NCI-H526 treated with DMSO at 0.1 percent for 48 hours (cell line): Measurements from ENCODE around the gene CNGB1.
"Not testable (repeated sequence)": the region's sequence is repeated elsewhere in the genome, so short reads cannot be mapped to it uniquely, and the experiment has no call there.

Experiments
- DNase-seq: peaks from one replicate; lab custom pipeline; 2025; lab: John Stamatoyannopoulos, UW

Gene CNGB1

DNA sequence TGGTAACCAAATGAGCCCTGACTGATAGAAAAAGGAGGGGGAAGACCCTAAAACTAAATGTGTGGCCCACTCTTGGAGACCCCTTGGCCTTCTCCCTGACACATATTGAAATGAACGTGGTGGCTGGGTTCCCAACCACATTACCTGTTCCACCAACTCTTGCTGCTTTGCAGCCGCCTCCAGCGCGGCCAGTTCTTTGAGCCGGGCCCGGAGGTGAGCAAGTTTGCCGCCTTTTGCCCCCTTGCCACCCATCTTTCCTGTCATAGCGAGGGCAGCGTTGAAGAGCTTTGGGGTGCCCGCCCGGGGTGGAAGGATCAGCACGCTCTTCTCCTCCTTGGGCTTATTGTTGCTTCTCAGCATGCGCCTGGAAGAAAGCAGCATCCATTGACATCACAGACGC lies 83.2 kb downstream of the CNGB1 start:
- no peak for DNase-seq

DNA sequence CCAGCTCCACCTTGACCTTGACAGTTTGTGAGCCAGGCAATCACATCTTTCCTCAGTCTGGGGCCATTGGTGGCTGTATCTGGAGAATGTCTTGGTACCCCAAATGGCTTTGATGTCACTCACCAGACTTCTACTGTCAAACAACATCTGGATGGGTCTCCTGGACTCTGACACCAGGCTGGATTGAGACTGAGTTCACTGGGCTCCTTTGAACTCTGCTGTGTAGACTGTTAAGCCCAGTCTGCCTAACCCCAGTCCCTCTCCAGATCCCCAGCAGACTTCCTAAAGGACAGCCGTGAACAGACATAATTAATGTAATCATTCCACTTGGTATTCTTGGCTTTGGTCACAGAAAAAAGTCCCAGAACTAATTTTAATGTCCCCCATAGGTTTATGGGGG lies 84.5 kb downstream of the CNGB1 start:
- no peak for DNase-seq

GRCh38 chr16:57884655-57885133 lies 86.2 kb downstream of the CNGB1 start:
- DNase-seq = no peak

DNA sequence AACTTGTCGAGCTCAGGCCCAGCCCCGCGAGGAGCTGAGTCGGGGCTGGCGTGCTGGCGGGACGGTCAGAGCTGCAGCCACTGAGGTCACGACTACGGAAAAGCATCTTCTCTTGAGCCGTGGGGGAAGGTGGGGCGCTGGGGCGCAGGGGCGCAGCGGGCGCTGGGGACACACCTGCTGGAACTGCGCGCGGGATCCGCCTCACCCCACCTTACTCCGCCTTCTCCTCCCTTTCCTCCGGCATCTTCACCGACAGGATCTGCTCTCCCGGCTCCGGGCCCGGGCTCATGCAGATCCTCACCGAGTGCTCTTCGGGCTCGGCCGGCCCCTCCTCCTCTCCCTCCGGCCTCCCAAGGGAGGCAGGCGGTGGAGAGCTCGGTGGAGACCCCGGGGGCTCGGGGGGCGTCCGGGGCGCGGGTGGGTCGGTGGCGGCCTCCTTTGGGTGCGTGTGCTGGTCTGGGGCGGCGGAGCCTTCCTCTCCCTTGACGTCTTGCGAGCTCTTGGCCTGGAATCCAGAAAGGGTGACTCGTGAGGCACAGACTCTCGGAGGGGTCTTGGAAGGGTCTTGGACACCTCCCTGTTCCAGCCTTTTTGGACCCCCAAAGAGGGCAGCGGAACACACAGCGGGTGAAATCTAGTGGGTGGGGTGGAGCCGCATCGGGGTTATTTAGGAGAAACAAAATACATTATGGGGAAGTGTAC lies 86.8 kb downstream of the CNGB1 start:
- no peak for DNase-seq

GRCh38 chr16:57883480-57883879 lies 87.4 kb downstream of the CNGB1 start:
- no peak for DNase-seq

DNA sequence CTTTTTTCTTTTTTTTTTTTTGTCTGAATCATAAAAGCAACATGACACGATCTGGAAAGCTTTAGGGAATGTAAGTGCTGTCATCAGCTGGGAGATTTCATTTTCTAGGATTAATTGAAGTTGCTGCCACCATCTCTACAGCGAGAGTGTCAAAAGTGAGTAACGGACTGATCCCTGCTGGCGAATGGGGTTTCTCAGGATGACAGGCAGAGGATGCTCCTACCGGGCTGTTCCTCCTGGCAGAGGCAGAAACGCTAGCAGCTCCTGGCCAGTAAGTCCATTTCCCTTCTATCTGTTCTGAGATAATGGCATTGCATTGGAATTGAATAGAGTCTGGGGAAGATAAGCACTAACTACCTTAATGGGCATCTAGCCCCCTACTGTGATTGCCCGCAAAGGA lies 88.1 kb downstream of the CNGB1 start:
- no peak for DNase-seq

DNA sequence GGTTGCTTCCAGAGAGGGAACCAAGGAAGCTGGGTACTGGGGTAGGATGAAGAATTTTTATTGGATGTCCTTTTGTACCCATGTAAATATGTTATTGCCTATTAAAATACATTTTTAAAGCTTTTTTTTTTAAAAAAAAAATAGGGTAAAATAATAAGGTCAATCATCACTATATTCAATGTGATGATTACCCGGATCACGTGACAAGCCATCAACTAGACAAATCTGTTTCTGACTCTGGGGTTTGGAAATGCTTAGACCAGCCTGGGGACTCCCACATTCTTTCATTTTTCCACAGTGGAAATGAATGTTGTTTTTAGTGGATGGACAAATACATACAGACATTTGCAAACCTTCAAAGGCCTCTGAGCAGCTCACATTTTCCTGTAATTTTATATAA lies 88.7 kb downstream of the CNGB1 start:
- DNase-seq = no peak

DNA sequence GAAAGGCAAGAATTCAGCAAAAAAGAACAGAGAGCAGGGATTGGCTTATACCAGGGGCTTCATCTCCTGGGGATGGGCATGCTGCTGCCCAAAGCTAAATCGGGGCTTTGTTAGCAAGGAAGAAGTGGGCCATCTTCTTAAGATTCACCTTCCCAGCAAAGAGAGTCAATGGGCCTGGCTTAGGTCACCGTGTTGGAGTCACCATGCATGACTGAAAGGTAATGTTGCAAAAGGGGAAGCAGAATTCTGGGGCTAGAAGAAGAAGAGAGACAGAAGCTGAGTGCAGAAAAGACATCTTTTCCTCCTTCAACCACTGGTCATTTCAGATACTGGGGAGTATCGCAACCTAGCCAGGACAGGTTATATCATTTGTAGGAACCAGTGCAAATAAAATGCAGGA lies 92.3 kb downstream of the CNGB1 start:
- DNase-seq = no peak

GRCh38 chr16:57876210-57876609 lies 94.7 kb downstream of the CNGB1 start:
- no peak for DNase-seq

- no peak for DNase-seq
These were observed 95.6 kb downstream of the CNGB1 start for GRCh38 chr16:57875347-57875746.

- no peak for DNase-seq
These were observed 97.7 kb downstream of the CNGB1 start for GRCh38 chr16:57873218-57873617.

GRCh38 chr16:57872764-57873163 lies 98.2 kb downstream of the CNGB1 start:
- not testable (repeated sequence) for DNase-seq

DNA sequence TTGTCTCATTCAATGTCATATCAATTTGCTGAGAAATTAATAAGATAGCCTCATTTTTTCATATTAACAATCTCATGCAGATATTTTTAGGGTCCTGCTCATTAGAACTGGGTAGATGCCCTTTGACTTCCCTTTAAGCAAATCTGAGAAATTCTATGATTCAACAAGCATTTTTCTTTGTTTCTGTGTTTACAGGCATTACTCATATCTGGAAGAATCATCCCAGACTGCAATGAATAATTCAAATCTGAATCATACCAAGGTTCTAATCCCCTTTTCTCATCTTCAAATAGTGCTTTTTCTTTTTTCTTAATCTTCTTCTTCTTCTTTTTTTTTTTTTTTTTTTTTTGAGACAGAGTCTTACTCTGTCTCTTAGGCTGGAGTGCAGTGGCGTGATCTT lies 99.5 kb downstream of the CNGB1 start:
- DNase-seq = no peak

DNA sequence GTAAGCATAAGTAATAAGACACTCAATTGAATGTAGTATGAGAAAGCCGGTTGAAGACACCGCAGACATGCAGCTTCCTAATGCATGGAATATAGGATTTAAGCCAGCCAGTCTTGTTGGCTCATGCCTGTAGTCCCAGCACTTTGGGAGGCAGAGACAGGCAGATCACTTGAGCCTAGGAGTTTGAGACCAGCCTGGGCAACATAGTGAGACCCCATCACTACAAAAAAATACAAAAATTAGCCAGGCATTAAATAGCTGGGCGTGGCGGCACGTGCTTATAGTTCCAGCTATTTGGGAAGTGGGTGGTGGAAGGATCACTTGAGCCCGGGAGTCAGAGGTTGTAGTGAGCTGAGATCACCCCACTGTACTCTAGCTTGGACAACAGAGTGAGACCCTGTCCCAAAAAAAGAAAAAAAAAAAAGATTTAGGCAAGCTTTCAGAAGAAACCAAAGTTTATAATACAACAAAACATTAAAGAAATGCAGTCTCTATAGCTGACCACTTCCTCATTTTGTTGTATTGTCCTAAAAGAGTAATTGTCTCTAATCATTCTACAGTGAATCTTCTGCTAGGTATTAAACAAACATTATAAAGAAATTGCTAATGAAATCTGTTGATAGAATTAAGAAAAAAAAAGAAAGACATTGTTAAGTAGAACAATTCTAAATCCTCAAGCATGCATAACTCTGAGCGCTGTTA lies 100.0 kb downstream of the CNGB1 start:
- DNase-seq = no peak

DNA sequence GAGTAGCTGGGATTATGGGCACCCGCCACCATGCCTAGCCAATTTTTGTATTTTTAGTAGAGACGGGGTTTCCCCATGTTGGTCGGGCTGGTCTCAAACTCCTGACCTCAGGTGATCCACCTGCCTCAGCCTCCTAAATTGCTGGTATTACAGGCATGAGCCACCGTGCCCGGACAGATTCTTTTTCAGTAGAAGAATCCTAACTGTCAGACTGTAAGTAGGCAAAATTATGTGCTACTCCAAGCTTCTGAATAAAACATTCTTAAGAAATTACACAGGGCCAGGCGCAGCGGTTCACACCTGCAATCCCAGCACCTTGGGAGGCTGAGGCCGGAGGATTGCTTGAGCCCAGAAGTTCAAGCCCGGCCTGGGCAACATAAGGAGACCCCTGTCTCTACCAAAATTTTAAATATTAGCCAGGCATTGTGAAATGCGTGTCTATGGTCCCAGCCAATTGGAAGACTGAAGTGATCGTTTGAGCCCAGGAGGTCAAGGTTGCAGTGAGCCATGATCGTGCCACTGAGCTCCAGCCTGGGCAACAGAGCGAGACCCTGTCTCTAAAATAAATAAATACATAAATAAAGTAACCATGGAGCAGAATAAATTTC lies 101.9 kb downstream of the CNGB1 start:
- DNase-seq = no peak

DNA sequence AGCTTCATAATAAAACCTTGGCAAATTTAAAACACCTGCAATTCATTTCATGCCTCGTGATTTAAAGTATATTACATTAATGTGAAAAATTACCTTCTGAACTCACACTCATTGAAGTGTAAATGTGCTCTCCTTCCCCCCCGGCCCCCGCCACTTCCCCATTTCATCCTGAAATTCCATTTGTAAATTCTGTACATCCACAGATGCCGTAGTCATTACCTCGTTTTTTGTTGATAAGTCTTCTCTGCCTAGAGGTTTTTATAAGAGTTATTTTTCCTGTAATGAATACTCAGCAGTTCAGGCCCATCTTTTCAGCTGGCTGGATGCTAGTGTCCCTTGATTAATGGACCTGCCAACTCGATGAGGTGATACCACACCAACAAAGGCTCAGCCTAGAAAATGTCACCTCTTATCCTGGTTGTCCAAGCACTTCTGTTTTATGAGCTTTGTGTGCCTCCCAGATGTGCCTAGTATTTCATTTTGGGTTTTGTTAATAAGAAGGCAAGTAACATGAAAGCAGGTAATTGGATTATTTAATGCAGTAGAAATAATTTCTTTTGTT lies 103.8 kb downstream of the CNGB1 start:
- no peak for DNase-seq

- DNase-seq = no peak
These were observed 104.4 kb downstream of the CNGB1 start for GRCh38 chr16:57866529-57866918.

DNA sequence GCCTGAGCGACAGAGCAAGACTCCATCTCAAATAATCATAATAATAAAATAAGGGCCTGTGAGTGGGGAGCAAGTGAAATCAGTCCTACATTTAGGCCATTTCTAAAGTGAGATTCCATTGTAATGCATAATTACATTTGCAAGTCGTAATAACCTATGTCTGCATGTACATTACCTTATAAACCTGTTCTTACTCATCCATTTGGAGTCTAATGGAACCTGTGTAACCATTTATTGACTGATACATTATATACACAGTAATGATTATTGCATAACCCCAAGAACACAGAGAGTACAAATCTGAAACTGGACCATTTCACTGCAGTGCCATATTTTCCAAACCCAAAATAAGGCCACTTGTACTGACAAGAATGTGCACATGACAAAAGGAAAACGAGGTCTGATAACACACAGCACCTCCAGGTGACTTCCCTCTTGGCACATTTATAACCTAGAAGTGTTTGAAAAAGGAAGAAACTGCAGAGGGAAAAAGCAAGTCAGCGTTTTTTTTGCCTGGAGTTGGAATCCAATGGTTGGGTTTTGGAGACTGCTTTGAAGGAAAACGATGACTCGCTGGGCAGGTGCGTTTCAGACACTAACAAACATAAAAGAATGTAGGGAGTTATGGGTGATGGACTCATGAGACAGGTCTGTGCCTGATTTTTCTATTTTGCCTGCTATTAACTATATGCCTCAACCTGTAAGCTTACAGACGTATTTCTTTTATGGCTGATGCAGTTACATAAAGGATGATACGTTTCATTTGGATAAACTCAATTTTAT lies 105.0 kb downstream of the CNGB1 start:
- DNase-seq = no peak

DNA sequence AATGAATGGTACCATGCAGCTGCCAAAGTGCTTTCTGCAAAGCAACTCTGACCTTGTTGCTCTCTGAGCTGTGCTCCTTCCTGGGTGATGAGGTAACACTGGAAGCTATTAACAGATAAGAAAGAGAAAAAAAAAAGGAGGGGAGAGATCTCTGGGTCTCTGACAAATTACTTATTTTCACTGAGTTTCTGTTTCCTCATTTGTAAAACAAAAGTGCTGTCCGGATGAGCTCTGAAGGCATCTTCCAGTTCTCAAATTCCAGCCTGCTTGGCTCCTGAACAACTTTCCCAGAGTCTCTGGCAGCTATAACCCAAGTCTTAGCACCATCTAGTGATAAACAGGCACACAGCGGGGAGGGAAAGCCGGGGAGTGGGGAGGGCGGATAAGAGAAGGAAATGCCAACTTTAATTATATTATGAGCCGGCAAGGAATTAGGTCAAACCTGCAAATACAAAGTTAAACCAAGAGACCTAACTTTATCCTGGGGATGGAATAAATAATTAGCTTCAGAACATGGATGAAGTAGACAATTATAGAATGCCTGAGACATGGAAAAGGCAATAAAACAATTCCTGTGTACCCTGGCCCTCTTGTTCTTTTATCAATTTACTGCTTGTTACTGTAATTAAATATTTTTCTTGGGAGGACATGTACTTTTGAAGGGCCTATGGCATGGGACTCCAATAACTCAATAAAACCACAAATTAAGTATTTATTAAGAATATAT lies 107.3 kb downstream of the CNGB1 start:
- no peak for DNase-seq

DNA sequence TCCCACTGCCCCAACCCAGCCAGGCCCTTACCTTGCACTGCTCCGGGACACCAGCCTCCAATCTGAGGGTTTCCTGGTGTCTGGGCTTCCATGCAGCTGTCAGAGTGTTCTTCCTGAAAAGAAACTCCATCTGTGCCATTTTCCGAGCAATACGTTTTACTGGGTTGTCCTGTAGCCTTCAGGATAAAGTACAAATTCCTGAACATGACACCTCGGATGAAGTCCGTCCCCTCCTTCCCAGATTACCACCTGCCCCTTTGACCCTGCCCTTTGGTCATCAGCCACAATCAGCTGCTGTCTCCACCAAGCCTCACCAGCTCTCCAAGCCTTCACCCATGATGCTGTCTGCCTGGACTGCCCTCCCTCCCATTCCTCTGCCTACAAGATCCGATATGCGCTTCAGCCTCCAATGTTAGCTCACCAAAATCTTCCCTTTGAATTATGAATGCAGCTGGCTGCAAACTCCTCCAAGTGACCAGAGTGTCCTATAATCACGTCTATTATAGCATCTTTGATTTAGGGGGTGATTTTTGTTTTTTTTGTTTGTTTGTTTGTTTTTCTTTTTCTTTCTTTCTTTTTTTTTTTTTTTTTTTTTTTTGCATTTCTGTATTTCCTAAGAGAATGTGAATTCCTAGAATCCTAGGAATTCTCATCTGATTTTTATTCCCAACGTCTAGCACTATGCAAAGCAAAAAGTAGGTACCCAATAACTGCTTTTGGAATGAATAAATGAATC lies 108.1 kb downstream of the CNGB1 start:
- no peak for DNase-seq

DNA sequence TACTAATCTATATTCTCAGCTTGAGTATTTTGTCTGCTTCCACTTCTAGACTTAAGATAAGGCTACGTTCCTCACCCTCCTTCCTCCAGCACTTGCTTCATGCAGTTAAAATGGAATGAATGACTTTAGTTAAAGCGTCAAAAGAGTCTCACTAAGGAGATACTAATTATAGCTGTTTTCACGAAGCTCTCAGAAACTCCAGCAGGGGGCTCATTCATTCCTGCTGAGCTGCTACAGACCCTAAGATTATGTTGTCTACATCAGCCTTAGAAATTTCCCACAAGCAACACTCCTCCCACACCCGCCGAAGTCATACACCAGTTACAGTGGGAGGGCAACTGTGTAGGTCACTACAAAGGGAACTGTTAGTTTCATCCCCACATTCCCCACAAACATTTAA lies 111.6 kb downstream of the CNGB1 start:
- DNase-seq = no peak
